GM21390 (cell line): ENCODE results near the gene RFESD.
A peak's percentile ranks its signal among the peaks of the same experiment; 100 is the strongest.
"Not testable (repeated sequence)": the region's sequence is repeated elsewhere in the genome, so short reads cannot be mapped to it uniquely, and the experiment has no call there.

Experiments used
- ATAC-seq: cut with Tn5 transposase; IDR thresholded peaks from one replicate; pipeline ENCODE4 v1.9.1; 2021; ENCODE audit not compliant: unreplicated experiment

RFESD gene

DNA sequence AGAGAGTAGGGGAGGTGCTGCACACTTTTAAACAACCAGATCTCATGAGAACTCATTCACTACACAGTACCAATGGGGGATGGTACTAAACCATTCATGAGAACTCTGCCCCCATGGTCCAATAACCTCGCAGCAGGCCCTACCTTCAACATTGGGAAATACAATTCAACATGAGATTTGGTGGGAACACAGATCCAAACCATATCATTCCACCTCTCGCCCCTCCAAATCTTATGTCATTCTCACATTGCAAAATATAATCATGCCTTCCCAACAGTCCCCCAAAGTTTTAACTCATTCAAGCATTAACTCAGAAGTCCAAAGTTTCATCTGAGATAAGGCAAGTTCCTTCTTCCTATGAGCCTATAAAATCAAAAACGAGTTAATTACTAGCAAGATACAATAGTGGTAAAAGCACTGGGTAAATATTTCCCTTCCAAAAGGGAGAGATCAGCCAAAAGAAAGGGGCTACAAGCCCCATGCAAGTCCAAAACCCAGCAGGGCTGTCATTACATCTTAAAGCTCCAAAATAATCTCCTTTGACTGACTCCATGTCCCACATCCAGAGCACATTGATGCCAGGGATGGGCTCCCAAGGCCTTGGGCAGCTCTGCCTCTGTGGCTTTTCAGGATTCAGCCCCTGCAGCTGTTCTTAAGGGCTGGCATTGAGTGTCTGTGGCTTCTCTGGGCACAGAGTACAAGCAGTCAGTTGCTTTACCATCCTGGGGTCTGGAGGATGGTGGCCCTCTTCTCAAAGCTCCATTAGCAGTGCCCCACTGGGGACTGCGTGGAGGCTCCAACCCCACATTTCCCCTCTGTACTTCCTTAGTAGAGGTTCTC is 18.4 kb upstream of the RFESD start:
- no peak for ATAC-seq

GRCh38 chr5:95628933-95629332 is 17.6 kb upstream of the RFESD start:
- no peak for ATAC-seq

- ATAC-seq, result no peak
Measured at GRCh38 chr5:95630394-95630917, 16.1 kb upstream of the RFESD start.

GRCh38 chr5:95631255-95631958 is 15.2 kb upstream of the RFESD start:
- no peak for ATAC-seq

DNA sequence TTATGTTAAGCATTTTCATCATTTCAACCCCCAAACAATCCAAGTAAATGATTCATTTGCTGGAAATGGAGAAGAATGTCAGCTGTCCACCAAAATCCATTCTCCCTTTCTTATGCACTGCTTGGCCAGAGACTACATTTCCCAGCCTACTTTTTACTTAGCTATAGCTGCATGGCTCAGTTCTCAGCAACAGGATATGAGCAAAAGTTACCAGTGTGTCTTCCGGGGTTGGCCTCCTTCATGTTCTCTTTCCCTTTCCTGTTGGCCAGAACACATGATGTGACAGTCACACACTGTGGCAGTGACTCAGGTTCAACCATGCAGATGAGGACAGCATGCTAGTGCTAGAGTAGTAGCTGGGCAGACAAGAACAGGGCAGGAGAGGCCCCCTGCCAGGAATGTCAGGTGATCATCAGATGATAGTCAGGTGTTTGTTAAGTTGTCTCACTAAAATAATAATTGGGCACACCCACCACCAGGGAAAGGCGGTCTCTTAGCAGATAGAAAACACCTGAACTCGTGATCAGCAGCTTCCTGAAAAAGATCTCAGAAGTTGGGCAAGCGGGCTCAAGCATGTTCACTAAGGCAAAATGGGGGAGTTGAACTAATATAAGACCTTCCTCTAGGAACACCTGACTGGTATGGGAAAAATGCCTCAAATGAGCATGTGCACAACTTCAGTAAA is 14.4 kb upstream of the RFESD start:
- peak; percentile 97 for ATAC-seq

GRCh38 chr5:95632942-95633341 is 13.6 kb upstream of the RFESD start:
- not testable (repeated sequence) for ATAC-seq

GRCh38 chr5:95633671-95634070 is 12.9 kb upstream of the RFESD start:
- no peak for ATAC-seq

DNA sequence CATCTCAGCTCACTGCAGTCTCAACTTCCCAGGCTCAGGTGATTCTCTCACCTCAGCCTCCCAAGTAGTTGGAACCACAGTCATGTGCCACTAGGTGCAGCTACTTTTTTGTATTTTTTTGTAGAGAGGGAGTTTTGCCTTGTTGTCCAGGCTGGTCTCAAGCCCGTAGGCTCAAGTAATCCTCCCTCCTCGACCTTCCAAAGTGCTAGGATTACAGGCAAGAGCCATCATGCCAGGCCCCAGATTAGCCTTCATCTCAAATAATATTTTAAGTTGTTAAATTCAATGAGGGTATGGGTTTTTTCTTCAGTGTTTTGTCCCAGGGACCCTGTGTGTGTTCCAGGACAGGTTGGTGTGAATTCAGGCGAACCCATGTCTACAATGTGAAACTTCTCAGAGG is 12.5 kb upstream of the RFESD start:
- ATAC-seq, result no peak

- ATAC-seq, result peak; percentile 68
Measured at GRCh38 chr5:95638632-95639031, 7.9 kb upstream of the RFESD start.

GRCh38 chr5:95641741-95642220 is 4.8 kb upstream of the RFESD start:
- no peak for ATAC-seq

- ATAC-seq, result no peak
Measured at GRCh38 chr5:95643152-95643551, 3.4 kb upstream of the RFESD start.

DNA sequence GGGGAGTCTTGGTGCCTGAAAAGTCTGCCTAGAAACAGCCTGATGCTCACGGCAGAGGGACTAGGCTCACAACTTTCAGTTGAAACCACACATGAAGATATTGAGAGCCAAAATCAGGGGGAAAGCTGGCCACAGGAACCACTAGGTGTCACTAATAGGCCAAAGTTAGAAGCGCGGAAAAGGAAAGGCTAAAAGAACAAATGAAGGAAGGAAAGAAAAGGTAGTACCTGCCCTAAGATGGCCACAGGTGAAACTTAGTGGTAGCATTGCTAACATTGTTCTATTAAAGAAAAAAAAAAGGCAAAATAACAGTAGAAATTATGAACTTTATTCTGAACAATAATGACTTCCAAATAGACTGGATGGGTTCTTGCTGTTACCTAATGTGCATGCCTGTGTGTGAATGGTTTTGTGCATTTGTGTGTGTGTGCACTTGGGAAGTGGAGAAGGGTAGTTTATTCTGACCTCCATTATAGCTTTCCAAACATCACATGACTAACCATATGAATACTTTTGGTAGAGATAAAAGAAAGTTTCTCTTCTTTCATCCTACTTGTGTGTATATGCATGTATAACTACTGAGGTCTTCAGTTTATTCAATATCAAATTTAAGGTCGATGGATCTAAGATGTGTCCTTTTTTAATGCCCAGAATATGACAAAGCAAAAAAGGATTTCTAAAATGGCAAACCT is 2.1 kb upstream of the RFESD start:
- peak; percentile 42 for ATAC-seq

DNA sequence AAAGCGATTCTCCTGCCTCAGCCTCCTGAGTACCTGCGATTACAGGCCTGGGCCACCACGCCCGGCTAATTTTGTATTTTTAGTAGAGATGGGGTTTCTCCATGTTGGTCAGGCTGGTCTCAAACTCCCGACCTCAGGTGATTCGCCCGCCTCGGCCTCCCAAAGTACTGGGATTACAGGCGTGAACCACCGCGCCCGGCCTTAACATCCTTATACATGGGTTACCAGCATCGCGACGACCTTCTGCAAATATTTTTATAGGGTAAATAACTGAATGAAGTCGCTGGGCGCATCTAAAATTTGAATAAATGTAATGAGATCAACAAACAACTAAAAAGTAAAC is 380 bp upstream of the RFESD start:
- not testable (repeated sequence) for ATAC-seq

DNA sequence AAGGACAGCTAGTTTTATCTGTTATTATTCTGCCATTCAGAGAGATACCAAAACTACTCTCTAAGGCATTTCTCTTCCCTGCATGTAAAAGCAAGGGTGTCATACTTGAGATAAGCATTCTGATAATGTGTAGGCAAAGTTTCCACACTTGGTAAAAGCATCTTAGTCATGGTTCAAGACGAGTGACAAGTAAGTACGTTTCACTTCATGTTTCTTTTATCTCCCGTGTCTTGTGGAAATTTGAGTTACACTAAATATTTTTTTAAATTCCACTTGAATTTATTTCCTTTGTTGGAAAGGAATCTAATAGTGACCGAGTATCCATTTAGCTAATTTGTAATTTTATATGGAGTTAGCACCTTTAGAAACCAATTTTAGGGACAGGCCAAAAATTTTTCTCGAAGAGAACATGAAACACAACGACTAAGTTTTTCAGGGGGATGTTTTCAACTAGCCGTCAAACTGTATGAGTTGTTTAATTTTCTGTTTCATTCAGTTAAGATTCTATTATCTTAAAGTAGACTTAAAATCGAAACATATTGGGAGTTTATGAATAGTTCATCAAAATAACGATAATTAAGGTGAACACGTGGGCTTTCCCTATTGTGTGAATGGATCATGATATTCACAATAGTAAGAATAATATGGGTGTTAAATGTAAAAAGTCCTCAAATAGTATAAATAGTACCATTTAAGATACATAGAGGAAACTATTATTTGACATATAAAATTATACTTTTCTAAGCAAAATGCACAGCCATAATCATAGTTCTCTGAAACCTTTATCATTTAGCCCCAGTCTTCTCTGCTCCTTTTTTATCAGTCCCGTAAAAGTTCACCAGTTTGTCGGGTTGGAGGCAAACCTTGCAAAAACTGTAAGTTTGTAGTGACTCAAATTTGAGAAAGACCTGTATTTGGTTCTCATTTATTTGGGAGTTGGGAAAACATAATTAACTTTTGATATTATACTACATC is 1.6 kb downstream of the RFESD start:
- no peak for ATAC-seq

DNA sequence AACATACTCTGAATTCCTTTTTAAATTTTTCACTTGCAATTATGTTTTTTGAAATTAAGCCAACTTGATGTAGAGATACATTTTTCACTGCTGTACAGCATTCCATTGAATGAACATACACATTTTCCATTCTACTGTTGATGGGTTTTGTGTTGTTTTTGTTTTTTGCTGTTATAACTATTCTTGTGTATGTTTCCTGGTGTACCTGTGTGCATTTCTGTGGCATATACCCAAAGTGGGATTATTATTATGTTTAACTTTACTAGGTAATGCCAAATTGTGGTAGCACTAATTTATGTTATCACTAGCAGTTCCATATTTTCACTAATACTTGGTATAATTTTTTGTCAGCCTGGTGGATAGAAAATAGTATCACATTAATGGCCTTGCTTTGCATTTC is 2.7 kb downstream of the RFESD start:
- ATAC-seq, result no peak

GRCh38 chr5:95649842-95650620 is 3.5 kb downstream of the RFESD start:
- ATAC-seq, result no peak

DNA sequence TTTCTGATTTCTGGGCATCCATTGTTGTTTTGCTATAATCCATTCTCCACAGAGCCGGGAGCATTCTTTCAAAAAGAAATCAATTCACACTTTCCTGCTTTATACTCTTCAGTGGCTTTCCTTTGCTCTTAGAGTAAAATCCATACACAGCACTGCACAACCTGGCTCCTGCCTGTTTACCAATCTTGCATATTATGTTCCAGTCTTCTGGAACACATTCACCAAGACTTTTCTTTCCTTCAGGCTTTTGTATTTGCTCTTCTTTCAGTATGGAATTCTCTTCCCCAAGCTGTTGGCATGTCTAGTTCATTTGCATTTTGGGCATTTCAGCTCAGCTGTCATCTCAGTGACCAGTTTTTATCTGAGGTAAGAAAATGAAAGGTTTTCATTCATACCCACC is 6.3 kb downstream of the RFESD start:
- no peak for ATAC-seq

DNA sequence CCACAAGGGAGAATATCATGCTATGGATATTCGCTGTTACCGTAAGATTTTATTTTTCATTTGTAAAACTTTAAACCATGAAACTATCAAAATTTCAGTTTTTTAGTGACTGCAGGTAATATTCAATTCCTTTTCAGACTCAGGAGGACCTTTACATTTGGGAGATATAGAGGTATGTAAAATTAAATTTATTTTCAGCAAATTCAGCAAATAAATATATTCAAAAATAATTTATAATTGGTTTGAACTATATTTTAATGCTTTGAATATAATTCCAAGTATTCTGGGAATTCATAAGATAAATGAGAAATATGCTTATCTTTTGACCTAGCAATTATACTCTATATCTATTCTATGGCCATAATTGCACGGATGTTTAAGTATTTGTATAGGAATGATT is 7.6 kb downstream of the RFESD start:
- ATAC-seq, result no peak

GRCh38 chr5:95655575-95655974 is 9.0 kb downstream of the RFESD start:
- no peak for ATAC-seq
